ENCODE results near the gene HHATL. TPM values are rescaled to one million over a fixed set of nuclear protein-coding genes. Genes with fewer than 3 reads are reported as not detected.

Gene HHATL
- polyA plus RNA-seq, 3 donors: not detected

DNA sequence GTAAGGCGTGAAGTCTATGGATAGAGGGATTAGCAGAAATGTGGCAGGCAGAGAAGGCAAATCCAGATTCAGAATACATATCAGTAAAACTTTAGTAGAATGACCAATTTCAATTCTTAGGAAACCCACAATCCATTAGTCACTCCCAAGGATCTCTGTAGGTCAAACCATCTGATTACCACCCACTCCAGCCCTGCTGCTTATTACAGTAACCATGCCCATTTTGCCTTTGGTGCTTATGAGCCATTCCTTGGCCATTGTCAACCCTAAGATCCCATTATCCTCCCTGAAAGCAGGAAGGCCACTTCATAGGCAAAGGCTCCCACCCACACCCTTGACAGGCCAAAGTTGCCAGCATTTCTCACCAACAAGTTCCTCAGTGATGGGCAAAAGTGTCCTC lies 22.3 kb downstream of the HHATL start:
- TF ChIP-seq, protein P1, sequence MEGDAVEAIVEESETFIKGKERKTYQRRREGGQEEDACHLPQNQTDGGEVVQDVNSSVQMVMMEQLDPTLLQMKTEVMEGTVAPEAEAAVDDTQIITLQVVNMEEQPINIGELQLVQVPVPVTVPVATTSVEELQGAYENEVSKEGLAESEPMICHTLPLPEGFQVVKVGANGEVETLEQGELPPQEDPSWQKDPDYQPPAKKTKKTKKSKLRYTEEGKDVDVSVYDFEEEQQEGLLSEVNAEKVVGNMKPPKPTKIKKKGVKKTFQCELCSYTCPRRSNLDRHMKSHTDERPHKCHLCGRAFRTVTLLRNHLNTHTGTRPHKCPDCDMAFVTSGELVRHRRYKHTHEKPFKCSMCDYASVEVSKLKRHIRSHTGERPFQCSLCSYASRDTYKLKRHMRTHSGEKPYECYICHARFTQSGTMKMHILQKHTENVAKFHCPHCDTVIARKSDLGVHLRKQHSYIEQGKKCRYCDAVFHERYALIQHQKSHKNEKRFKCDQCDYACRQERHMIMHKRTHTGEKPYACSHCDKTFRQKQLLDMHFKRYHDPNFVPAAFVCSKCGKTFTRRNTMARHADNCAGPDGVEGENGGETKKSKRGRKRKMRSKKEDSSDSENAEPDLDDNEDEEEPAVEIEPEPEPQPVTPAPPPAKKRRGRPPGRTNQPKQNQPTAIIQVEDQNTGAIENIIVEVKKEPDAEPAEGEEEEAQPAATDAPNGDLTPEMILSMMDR (IDR thresholded peaks at IDR 0.05): no peak
- no CpG with 5 or more reads among the region's 1 CpG for WGBS (ENCODE audit: insufficient coverage)
- H3K79me2 ChIP-seq (ENCODE audit: insufficient read depth, low read length): no peaks in the 10 kb centered on the region
- intact Hi-C loops (cut with micrococcal nuclease): no loop called here
- no peak overlapping the region for H3K4me2 ChIP-seq (replicated peaks; ENCODE audit: extremely low read depth, low read length, poor library complexity, severe bottlenecking)
- Mint-ChIP-seq H3K4me1 (peaks cover 2% of the 10 kb centered on the region), H3K36me3 (no peaks in the 10 kb centered on the region), H3K27me3 (ENCODE audit: low read depth in 3 of 3) (peaks cover 12 to 19% (median 14%) of the 10 kb centered on the region in 3 donors), H3K27ac (no peak overlapping the region), H3K4me3 (no peak overlapping the region), H3K9me3 (peaks cover 2 to 21% (median 11%) of the 10 kb centered on the region in 7 donors)
- no peak overlapping the region for H3K27ac ChIP-seq (ENCODE audit: low read depth in 1 of 2, low read length in 2 of 2)
- H3K9ac ChIP-seq (ENCODE audit: insufficient read depth, low read length, poor library complexity, severe bottlenecking): no peak overlapping the region
- DNase-seq: no peak
- H3K27me3 ChIP-seq (ENCODE audit: control insufficient read depth in 2 of 2, insufficient read depth in 2 of 2, low read length in 2 of 2): peaks cover 0 to 10% of the 10 kb centered on the region in 2 donors
- no peak overlapping the region for H3K4me3 ChIP-seq (replicated peaks in 1 of 3; ENCODE audit: low read depth in 2 of 3, low read length in 3 of 3)
- H4K20me1 ChIP-seq (ENCODE audit: insufficient read depth, low read length): no peaks in the 10 kb centered on the region
- H3K36me3 ChIP-seq (replicated peaks in 1 of 2; ENCODE audit: control insufficient read depth in 1 of 2, insufficient read depth in 2 of 2, low read length in 2 of 2): no peaks in the 10 kb centered on the region
- H3K9me3 ChIP-seq (replicated peaks in 1 of 2; ENCODE audit: control insufficient read depth in 1 of 2, insufficient read depth in 1 of 2, low read length in 2 of 2): peaks cover 7 to 8% of the 10 kb centered on the region in 2 donors
- no peak overlapping the region for H2AFZ ChIP-seq (ENCODE audit: insufficient read depth, low read depth, low read length, poor library complexity, severe bottlenecking)
- peaks cover 0 to 4% of the 10 kb centered on the region in 2 donors for H3K4me1 ChIP-seq (ENCODE audit: control insufficient read depth in 1 of 2, insufficient read depth in 2 of 2, low read length in 2 of 2)

DNA sequence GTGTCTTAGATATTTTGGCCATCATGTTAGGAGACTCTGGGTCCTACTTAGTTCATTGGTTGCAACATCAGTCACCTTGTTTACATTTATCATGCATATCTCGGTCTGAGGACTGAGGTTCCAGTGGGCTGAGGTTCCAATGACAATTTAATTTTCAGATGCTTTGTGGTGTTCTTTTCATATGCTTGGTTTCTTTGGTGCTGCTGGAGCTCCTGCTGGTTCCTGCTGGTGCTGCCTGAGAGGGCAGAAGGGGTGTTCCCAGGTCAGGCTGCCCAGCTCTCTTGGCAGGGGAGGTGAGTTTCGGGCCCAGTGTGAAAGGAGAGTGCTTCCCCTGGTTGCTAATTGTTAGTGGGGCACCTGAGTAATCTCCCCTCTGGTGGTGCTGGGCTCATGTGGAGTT lies 24.2 kb downstream of the HHATL start:
- Mint-ChIP-seq H3K4me3 (no peak overlapping the region), H3K4me1 (no peaks in the 10 kb centered on the region), H3K9me3 (peaks cover 2 to 21% (median 13%) of the 10 kb centered on the region in 7 donors), H3K36me3 (no peaks in the 10 kb centered on the region), H3K27me3 (ENCODE audit: low read depth in 3 of 3) (peaks cover 7 to 12% (median 10%) of the 10 kb centered on the region in 3 donors), H3K27ac (no peak overlapping the region)
- intact Hi-C loops (cut with micrococcal nuclease): no loop called here
- DNase-seq: no peak
- Histone ChIP-seq H3K4me3 (replicated peaks in 1 of 3; ENCODE audit: low read depth in 2 of 3, low read length in 3 of 3) (no peak overlapping the region), H4K20me1 (ENCODE audit: insufficient read depth, low read length) (no peaks in the 10 kb centered on the region), H2AFZ (ENCODE audit: insufficient read depth, low read depth, low read length, poor library complexity, severe bottlenecking) (no peak overlapping the region), H3K27me3 (ENCODE audit: control insufficient read depth in 2 of 2, insufficient read depth in 2 of 2, low read length in 2 of 2) (peaks cover 0 to 3% of the 10 kb centered on the region in 2 donors), H3K9ac (ENCODE audit: insufficient read depth, low read length, poor library complexity, severe bottlenecking) (no peak overlapping the region), H3K4me1 (ENCODE audit: control insufficient read depth in 1 of 2, insufficient read depth in 2 of 2, low read length in 2 of 2) (peaks cover 0 to 2% of the 10 kb centered on the region in 2 donors), H3K27ac (ENCODE audit: low read depth in 1 of 2, low read length in 2 of 2) (no peak overlapping the region), H3K9me3 (replicated peaks in 1 of 2; ENCODE audit: control insufficient read depth in 1 of 2, insufficient read depth in 1 of 2, low read length in 2 of 2) (peaks cover 7 to 8% of the 10 kb centered on the region in 2 donors), H3K79me2 (ENCODE audit: insufficient read depth, low read length) (no peaks in the 10 kb centered on the region), H3K36me3 (replicated peaks in 1 of 2; ENCODE audit: control insufficient read depth in 1 of 2, insufficient read depth in 2 of 2, low read length in 2 of 2) (no peaks in the 10 kb centered on the region), H3K4me2 (replicated peaks; ENCODE audit: extremely low read depth, low read length, poor library complexity, severe bottlenecking) (no peak overlapping the region)
- TF ChIP-seq, protein P1 (IDR thresholded peaks at IDR 0.05): no peak
- 100% methylated on average over 1 of the region's 2 CpGs for WGBS (ENCODE audit: insufficient coverage)

All from CD14-positive monocyte (primary cell).